Epithelial cell of alveolus of lung (primary cell): Measurements from ENCODE around the gene EPDR1. TPM values are rescaled to one million over a fixed set of nuclear protein-coding genes. Genes with fewer than 3 reads are reported as not detected.

Experiments used
- total RNA-seq: library from RNA; depleted of rRNA; stranded (reverse); fragments of >200 nt; gene quantifications from 2 replicates; pipeline ENCODE4 v1.2.1, GENCODE V29; 2015

EPDR1 gene
- total RNA-seq: 4.6 and 11.4 TPM in 2 replicates

DNA sequence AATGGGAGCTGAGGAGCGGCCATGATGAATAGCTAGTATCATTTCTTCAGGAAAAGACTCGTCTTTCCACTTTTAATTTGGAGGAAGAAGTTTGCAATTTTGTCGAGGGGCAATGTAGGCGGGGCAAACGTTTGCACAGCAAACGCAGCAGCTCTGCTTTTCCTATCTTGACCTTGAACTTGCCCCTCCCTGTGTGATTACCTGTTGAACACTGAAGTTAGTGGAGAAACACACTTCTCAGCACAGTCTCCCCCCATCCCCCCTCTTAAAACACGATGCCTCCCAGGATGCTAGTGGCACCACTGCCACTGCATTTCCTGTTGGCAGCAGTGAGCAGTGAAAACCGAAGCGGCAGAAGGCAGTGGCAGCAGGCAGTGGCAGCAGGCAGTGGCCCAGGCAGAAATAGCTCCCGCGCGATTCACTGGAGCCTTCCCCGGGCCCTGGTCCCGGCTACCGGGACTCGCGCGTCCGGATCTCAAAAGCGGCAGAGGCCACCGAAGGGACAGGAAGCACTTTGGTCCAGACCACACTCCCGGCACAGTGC lies at the start of gene EPDR1:
Gene EPDR1, plus strand, starts transcription at position 336 of the 544 bp plus-strand sequence. CDS start 300 bp downstream, outside the sequence.

DNA sequence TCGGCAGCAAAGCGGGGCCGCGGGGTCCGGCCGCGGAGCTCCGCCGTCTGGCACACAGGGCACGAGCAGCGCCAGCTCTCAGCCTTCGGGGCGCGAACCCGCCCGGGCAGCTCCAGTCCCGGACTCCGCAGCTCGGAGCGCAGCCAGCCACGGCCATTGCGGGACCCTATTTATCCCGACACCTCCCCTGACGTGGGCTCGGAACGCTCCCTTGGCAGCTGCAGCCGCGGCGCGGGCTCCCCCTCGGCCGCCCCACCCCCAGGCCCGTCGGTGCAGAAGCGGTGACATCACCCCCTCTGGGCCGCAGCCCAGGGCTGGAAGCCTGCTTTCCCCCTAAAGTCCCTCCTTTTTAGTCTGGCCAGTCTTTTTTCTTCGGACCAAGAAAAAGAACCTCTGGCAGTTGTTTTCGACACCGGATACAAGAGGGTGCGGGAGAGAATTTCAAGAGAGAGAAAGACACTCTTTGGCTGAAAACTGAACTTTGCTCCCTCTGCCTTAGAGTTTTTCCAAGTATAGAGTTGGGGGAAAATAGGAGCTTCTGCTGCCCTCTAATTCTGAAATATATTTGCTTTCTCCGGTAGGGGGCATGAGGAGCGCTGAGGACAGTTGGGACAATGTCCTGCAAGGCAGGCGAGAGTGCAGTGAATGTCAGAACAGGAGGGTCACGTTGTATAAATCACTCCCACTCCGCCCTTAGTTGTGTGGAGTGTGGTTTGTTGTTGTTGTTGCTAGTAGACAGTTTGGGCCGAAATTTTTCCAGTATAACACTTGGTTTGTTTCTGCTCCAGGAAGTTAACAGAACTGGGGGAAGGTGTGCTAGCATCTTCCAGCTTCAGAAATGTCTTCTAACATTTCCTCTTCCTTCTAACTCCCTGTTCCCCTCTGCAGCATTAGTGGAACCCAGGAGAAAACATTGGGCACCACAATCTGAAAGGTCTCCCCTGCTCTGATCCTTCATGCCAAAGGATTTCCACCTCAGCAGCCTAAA lies 3.5 kb upstream of the EPDR1 start, which contains the start of gene SFRP4:
Gene SFRP4, minus strand, starts transcription at position 145 of the 988 bp plus-strand sequence. CDS start 280 bp downstream, outside the sequence.

Other genes with a start within 250 kb of the EPDR1 start
- 0.26 TPM in 1 of 2 replicates, not detected in the other for gene GPR141, start 236.9 kb upstream of the EPDR1 start, total RNA-seq
- gene NME8, start 72.0 kb upstream of the EPDR1 start, total RNA-seq: not detected in 2 replicates
- 0.39 TPM in 1 of 2 replicates, not detected in the other for gene SFRP4, start 3.8 kb upstream of the EPDR1 start, total RNA-seq